ENCODE measurements around the gene CEPT1.

Gene CEPT1

GRCh38 chr1:111196213-111196612 is 56.2 kb downstream of the CEPT1 start:
- no peak for DNase-seq (ENCODE audit: low read depth)
- H3K4me3 ChIP-seq (ENCODE audit: control insufficient read depth, low read depth, low read length), result no peak overlapping the region
- TF ChIP-seq CTCF (IDR thresholded peaks at IDR 0.05; ENCODE audit: control insufficient read depth, insufficient read depth, low read depth, low read length, missing control alignments), result no peak

GRCh38 chr1:111197598-111198284 is 57.7 kb downstream of the CEPT1 start:
- no peak overlapping the region for H3K4me3 ChIP-seq (ENCODE audit: control insufficient read depth, low read depth, low read length)
- TF ChIP-seq CTCF (IDR thresholded peaks at IDR 0.05; ENCODE audit: control insufficient read depth, insufficient read depth, low read depth, low read length, missing control alignments), result peak; percentile 47
- DNase-seq (ENCODE audit: low read depth), result no peak

GRCh38 chr1:111198836-111199235 is 58.8 kb downstream of the CEPT1 start:
- no peak for TF ChIP-seq CTCF (IDR thresholded peaks at IDR 0.05; ENCODE audit: control insufficient read depth, insufficient read depth, low read depth, low read length, missing control alignments)
- DNase-seq (ENCODE audit: low read depth), result no peak
- H3K4me3 ChIP-seq (ENCODE audit: control insufficient read depth, low read depth, low read length), result no peak overlapping the region

GRCh38 chr1:111199329-111199728 is 59.3 kb downstream of the CEPT1 start:
- no peak overlapping the region for H3K4me3 ChIP-seq (ENCODE audit: control insufficient read depth, low read depth, low read length)
- DNase-seq (ENCODE audit: low read depth), result no peak
- TF ChIP-seq CTCF (IDR thresholded peaks at IDR 0.05; ENCODE audit: control insufficient read depth, insufficient read depth, low read depth, low read length, missing control alignments), result no peak

GRCh38 chr1:111199881-111200801 is 60.1 kb downstream of the CEPT1 start, which contains the start of gene DENND2D:
Gene DENND2D (minus strand): TSS chr1:111200646. CDS start chr1:111200459, 187 bp downstream.
- H3K4me3 ChIP-seq (ENCODE audit: control insufficient read depth, low read depth, low read length), result no peak within 1 kb of the TSS
- no peak for DNase-seq (ENCODE audit: low read depth)
- TF ChIP-seq CTCF (IDR thresholded peaks at IDR 0.05; ENCODE audit: control insufficient read depth, insufficient read depth, low read depth, low read length, missing control alignments), result no peak

GRCh38 chr1:111200802-111201161 is 60.8 kb downstream of the CEPT1 start:
- DNase-seq (ENCODE audit: low read depth), result no peak
- H3K4me3 ChIP-seq (ENCODE audit: control insufficient read depth, low read depth, low read length), result no peak overlapping the region
- TF ChIP-seq CTCF (IDR thresholded peaks at IDR 0.05; ENCODE audit: control insufficient read depth, insufficient read depth, low read depth, low read length, missing control alignments), result no peak
